Stimulated activated CD8-positive, alpha-beta memory T cell treated with anti-CD3 and anti-CD28 coated beads, Interleukin-15, amount 100 ng/mL, for 48 hours (primary cell): Measurements from ENCODE around the gene TRIM21.
A peak's percentile ranks its signal among the peaks of the same experiment; 100 is the strongest.
"Not testable (repeated sequence)": the region's sequence is repeated elsewhere in the genome, so short reads cannot be mapped to it uniquely, and the experiment has no call there.

Experiments used
- DNase-seq, 2 donors: peaks; one replicate each; pipeline ENCODE4 v3.0.0-alpha.2; 2020; ENCODE audit warnings: low read depth in 2 of 2

Gene TRIM21

GRCh38 chr11:4393209-4393857 is at the start of gene TRIM21:
Gene TRIM21, minus strand, starts transcription at chr11:4393702. Its CDS starts 3,293 bp downstream, at chr11:4390409.
- DNase-seq: peak; percentile 72 to 76

- no peak for DNase-seq
These were observed 48.0 kb upstream of the TRIM21 start for GRCh38 chr11:4441515-4441914.

- no peak for DNase-seq
These were observed 42.9 kb upstream of the TRIM21 start for GRCh38 chr11:4436411-4436810.

- no peak for DNase-seq
These were observed 40.4 kb upstream of the TRIM21 start for GRCh38 chr11:4433856-4434255.

- DNase-seq: no peak
These were observed 36.5 kb upstream of the TRIM21 start for GRCh38 chr11:4430051-4430450.

GRCh38 chr11:4418403-4418802 is 24.9 kb upstream of the TRIM21 start:
- no peak for DNase-seq

- DNase-seq: no peak
These were observed 23.3 kb upstream of the TRIM21 start for GRCh38 chr11:4416816-4417215.

- DNase-seq: no peak
These were observed 22.8 kb upstream of the TRIM21 start for GRCh38 chr11:4416306-4416705.

GRCh38 chr11:4406206-4406605 is 12.7 kb upstream of the TRIM21 start:
- DNase-seq: not testable (repeated sequence)

- DNase-seq: no peak
These were observed 339 bp upstream of the TRIM21 start for GRCh38 chr11:4393858-4394223.

- no peak for DNase-seq
These were observed 5.3 kb downstream of the TRIM21 start for GRCh38 chr11:4388221-4388620.

- no peak for DNase-seq
These were observed 7.3 kb downstream of the TRIM21 start for GRCh38 chr11:4385978-4386740.

GRCh38 chr11:4381901-4382300 is 11.6 kb downstream of the TRIM21 start:
- no peak for DNase-seq

GRCh38 chr11:4375431-4376140 is 17.9 kb downstream of the TRIM21 start:
- DNase-seq: no peak

GRCh38 chr11:4370166-4370565 is 23.3 kb downstream of the TRIM21 start:
- DNase-seq: no peak

- DNase-seq: no peak
These were observed 25.2 kb downstream of the TRIM21 start, which contains the start of gene OR52B4 for GRCh38 chr11:4368286-4368685. Gene OR52B4, minus strand, starts transcription at chr11:4368386. Its CDS starts 91 bp downstream, at chr11:4368295.

GRCh38 chr11:4348142-4348541 is 45.4 kb downstream of the TRIM21 start:
- not testable (repeated sequence) for DNase-seq

GRCh38 chr11:4345366-4345765 is 48.1 kb downstream of the TRIM21 start:
- not testable (repeated sequence) for DNase-seq
